Loucy (cell line): ENCODE measurements around the gene CACNA2D3.

Experiments
- EZH2phosphoT487 ChIP-seq: fragments of 200-600 bp; IDR thresholded peaks from 2 replicates; pipeline ENCODE4 v1.6.1; 2018; ENCODE audit warnings: antibody characterized with exemption, mild to moderate bottlenecking, moderate library complexity, borderline replicate concordance
- TF ChIP-seq, protein P1 (sequence below): fragments of 200-600 bp; sonication (generic); conservative IDR thresholded peaks from 2 replicates; pipeline ENCODE4 v1.5.1; 2014; ENCODE audit warnings: mild to moderate bottlenecking, antibody characterized with exemption, low read length

GRCh38 chr3:54342676-54343075, 220.3 kb downstream of the CACNA2D3 start:
- TF ChIP-seq, protein P1, sequence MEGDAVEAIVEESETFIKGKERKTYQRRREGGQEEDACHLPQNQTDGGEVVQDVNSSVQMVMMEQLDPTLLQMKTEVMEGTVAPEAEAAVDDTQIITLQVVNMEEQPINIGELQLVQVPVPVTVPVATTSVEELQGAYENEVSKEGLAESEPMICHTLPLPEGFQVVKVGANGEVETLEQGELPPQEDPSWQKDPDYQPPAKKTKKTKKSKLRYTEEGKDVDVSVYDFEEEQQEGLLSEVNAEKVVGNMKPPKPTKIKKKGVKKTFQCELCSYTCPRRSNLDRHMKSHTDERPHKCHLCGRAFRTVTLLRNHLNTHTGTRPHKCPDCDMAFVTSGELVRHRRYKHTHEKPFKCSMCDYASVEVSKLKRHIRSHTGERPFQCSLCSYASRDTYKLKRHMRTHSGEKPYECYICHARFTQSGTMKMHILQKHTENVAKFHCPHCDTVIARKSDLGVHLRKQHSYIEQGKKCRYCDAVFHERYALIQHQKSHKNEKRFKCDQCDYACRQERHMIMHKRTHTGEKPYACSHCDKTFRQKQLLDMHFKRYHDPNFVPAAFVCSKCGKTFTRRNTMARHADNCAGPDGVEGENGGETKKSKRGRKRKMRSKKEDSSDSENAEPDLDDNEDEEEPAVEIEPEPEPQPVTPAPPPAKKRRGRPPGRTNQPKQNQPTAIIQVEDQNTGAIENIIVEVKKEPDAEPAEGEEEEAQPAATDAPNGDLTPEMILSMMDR = no peak
- no peak for TF ChIP-seq EZH2phosphoT487
